VCaP (cell line): ENCODE results near the gene HHIP.

ENCODE experiments used
- H3K27ac ChIP-seq: fragments of 450-650 bp; 2 replicates; pipeline ENCODE4 v1.5.1; 2017
- CTCF ChIP-seq: fragments of 450-650 bp; conservative IDR thresholded peaks from 2 replicates; pipeline ENCODE4 v1.5.1; 2017; ENCODE audit warnings: mild to moderate bottlenecking, moderate library complexity

HHIP gene

GRCh38 chr4:144658903-144659302 lies 12.9 kb downstream of the HHIP start:
- no peak for TF ChIP-seq CTCF
- H3K27ac ChIP-seq = no peak overlapping the region

- no peak overlapping the region for H3K27ac ChIP-seq
- no peak for TF ChIP-seq CTCF
Measured at GRCh38 chr4:144659447-144659846, 13.5 kb downstream of the HHIP start.

GRCh38 chr4:144663834-144664475 lies 18.0 kb downstream of the HHIP start:
- no peak overlapping the region for H3K27ac ChIP-seq
- TF ChIP-seq CTCF = no peak

- H3K27ac ChIP-seq = no peak overlapping the region
- no peak for TF ChIP-seq CTCF
Measured at GRCh38 chr4:144666539-144667175, 20.7 kb downstream of the HHIP start.

- TF ChIP-seq CTCF = no peak
- no peak overlapping the region for H3K27ac ChIP-seq
Measured at GRCh38 chr4:144667500-144667899, 21.5 kb downstream of the HHIP start.

GRCh38 chr4:144670776-144671175 lies 24.8 kb downstream of the HHIP start:
- no peak overlapping the region for H3K27ac ChIP-seq
- TF ChIP-seq CTCF = no peak

GRCh38 chr4:144674711-144675110 lies 28.8 kb downstream of the HHIP start:
- H3K27ac ChIP-seq = no peak overlapping the region
- no peak for TF ChIP-seq CTCF
